GM21825 (cell line): Measurements from ENCODE around the gene ECT2.
A peak's percentile ranks its signal among the peaks of the same experiment; 100 is the strongest.
"Not testable (repeated sequence)": the region's sequence is repeated elsewhere in the genome, so short reads cannot be mapped to it uniquely, and the experiment has no call there.

Source experiments
- ATAC-seq: cut with Tn5 transposase; IDR thresholded peaks from one replicate; pipeline ENCODE4 v1.9.1; 2021; ENCODE audit warnings: mild to moderate bottlenecking, moderate library complexity; ENCODE audit not compliant: unreplicated experiment

Gene ECT2

DNA sequence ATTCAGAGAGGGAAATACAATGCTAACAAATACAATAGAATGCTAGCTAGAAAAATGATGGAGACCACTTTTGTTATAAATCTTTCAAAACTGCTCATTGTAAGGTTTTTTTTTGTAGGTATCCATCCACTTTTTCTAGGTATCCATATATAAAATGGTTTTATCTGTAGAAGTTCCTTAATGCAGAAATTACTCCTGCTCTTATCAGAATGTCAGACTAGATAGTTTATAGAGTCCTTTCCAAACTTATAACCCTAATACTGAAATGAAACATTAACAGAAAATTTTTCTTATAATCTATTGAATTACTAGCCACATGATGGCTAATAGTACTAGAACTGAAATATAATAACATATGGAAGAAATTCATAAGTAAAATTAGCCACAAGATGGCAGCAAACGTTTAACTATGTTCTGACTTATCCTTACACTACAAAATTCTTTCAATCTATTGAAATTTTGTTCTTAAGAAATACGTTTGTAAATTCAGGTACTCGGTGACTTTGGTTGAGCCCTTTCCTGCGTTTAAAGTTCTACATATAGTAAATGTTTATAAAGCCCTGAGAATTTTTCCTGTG, 58.5 kb downstream of the ECT2 start:
- no peak for ATAC-seq

DNA sequence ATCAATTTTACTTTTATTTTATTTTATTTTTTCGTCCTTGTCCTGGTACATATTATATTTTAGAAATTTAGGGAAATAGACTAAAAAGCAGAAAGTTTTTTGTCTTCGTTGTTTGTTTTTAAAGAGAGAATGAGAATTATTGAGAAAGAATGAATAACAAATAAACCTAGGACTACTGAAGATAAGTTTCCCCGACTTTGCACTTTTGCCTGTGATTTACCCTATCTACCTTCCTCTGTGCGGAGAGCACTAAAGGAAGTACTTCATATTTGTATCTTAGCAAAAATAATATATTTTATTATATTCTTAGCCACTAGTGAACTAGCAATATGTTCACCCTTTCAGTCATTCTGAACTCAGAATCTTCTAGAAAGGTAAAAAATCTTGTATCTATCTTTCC, 60.6 kb downstream of the ECT2 start:
- no peak for ATAC-seq

DNA sequence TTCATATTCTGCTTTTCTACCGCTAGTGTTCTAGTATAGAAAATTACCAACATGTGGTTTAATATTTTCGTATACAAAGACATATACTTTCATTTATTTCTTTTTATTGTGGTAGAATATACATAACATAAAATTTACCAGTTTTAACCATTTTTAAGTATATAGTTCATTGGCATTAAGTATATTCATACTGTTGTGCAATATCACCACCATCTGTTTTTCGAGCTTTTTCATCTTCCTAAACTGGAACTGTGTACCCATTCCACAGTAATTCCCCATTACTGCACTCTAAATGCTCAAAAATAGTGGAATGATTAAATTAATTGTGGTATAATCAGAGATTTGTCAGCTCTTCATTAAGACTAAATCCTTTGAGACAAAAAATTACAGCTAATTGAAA, 62.9 kb downstream of the ECT2 start:
- ATAC-seq = no peak

DNA sequence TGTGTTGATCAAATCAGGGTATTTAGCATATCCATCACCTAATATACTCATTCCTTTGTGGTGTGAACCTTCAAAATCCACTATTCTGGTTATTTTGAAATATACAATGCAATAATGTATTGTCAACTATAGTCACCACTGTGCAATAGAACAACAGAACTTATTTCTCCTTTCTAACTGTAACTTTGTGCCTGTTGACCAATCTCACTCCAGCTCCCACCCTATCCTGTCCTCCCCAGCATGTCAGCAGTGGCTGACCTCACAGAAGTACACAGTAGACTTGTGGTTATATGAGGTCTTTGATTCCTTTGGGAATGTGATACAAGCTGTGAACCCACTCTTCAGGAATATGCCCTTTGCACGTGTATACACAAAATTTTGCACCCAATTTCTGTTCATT, 64.2 kb downstream of the ECT2 start:
- no peak for ATAC-seq

DNA sequence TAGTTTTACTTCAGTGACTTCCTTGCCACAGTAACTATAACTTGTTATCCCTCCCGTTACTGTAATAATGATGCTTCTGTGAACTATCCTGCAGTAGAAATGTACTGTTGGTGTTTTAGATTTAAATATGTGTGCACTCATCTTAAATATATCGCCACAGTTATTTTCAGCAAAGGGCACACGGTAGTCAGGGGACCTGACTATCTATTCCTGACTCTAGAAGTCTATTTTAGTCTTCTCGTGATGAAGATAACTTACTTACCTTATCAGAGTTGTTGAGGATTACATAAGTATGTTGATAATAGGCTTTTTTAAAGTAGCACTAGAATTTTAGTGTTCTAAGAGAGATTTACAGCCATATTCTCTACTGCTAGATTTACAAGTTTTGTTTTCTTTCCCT, 65.3 kb downstream of the ECT2 start:
- ATAC-seq = no peak

DNA sequence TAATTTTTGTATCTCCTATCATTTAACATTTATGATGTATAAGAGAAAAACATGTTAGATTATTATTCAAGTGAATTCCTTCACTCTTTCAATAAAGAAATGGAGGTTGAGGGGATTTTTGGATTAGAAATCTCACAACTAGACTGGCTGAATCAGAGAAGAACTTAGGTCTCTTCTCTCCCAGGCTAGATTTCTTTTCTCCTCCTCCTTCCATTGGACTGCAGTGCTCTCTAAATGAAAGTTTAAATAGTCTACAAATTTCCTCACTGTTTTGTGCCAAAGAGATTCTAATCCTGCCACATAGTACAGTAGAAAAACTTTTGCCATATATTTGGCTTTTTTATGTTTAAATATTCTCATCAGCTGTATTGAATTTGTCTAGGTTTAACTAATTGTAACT, 65.8 kb downstream of the ECT2 start:
- ATAC-seq = no peak

DNA sequence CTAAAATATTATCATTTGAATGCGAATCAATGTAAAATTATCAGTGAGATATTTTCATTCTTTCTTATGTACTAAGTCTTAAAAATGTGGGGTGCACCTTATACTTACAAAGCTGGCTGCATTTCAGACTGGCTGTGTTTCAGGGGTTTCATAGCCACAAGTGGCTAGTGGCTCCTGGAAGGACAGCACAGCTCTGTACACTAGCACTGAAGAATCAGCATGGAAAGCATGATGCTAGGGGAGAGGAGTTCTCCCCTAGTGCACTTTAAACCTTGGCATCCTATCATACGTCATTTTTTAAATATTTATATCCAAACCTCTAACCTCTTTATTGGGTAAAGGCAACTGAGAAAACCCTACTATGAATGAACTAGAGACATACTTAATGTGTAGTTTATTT, 66.4 kb downstream of the ECT2 start:
- ATAC-seq = no peak

DNA sequence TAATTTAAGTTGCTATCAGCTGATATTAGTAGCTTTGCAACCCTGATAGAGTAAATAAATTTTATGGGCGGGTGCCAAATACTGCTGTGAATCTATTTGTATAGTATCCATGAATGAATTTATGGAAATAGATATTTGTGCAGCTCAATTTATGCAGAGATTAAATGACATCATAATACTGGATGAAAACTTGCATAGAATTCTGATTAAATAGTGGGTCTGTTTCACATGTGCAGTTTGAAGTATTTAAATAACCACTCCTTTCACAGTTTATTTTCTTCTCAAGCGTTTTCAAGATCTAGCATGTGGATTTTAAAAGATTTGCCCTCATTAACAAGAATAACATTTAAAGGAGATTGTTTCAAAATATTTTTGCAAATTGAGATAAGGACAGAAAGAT, 70.0 kb downstream of the ECT2 start:
- ATAC-seq = no peak

DNA sequence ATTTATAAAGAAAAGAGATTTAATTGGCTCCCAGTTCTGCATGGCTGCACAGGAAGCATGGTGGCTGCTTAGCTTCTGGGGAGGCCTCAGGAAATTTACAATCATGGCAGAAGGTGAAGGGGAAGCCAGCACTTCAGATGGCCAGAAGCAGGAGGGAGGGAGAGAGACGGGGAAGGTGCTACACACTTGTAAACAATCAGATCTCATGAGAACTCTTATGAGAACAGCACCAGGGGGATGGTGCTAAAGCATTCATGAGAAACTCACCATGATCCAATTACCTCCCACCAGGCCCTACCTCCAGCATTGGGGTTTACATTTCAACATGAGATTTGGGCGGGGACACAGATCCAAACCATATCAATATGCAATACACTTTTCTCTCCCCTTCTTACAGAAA, 73.7 kb downstream of the ECT2 start:
- no peak for ATAC-seq

DNA sequence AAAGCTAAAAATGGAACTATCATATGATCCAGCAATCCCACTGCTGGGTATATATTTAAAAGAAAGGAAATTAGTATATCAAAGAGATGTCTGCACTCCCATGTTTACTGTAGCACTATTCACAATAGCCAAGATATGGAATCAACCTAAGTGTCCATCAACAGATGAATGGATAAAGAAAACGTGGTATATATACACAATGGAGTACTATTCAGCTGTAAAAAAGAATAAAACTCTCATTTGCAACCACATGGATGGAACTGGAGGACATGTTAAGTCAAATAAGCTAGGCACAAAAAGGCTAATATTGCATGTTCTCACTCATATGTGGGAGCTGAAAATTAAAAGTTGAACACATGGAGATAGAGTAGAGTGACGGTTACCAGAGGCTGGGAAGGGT, 76.7 kb downstream of the ECT2 start:
- not testable (repeated sequence) for ATAC-seq

DNA sequence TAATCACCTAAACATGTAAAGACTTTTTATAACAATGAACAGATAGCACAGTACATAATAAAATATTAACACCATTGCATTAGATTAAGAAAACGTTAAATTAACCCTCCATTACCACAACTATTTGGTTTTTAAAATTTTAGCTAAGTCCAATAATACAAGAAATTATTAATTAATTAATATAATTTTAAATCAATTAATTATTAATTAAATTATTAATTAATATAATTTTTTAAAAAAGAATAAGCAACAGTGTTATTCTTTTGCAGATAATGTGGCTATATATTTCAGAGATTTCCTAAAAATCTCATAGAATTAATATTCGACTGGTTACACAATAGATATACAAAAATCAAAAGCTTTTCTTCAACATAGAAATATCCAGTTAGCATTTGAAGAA, 82.5 kb downstream of the ECT2 start:
- no peak for ATAC-seq

DNA sequence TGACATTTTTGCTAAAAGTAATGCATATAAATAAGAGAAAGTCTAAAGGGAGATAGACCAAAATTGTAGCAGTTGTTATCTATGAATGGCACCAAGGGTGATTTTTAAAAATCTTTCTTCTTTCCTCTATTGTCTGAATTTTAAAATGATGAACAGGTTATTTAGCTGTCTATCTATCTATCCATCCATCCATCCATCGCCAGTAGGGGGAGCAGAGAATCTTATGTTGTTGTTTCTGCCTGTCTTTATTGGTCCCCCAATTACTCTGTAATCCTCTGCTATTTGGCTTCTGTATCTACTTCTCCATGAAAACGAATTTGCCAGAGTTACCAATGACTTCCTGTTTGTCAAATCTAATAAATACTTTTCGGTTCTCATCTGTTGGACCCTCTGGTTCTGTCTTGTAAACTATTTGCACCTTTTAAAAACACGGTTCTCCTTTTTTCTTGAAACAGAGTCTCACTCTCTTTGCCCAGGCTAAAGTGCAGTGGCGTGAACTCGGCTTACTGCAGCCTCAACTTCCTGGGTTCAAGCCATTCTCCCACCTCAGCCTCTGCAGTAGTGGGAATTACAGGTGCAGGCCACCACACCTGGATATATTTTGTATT, 86.0 kb downstream of the ECT2 start:
- ATAC-seq = no peak

DNA sequence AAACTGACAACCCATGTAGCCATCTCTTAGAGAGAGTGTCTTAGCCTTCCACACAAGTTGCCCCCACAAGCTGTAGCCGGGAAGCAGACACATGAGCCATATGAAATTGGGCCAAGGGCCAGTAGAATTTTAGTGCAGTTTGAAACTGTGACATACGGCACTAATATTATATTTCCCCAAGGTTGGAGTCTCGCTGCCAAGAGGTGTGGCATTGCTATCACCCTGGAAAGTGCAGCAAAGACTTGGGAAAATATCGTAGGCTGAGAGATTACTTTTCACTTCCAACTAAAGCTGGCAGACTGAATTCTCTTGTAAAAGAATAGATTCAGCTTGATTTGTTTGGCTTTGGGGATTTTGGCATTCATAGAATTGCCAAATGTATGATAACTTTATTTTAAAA, 89.2 kb downstream of the ECT2 start:
- no peak for ATAC-seq

DNA sequence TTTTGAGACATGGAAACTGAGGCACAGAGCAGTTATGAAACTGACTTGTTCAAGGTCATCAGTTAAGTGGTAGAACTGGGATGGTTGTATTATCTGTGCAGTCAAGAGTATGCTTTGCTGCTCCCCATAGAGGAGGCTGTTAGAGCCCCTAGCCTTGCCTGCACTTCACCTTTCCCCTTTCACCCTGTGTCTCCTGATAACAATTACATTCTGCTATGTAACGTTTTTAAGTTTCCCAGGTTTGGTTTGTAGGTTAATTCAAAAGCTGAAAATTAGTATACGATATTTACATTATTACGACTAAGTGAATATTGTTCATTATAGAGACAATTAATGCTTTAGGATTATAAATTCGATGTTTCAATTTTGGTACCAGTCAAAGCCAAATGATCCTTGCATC, 89.9 kb downstream of the ECT2 start:
- no peak for ATAC-seq

DNA sequence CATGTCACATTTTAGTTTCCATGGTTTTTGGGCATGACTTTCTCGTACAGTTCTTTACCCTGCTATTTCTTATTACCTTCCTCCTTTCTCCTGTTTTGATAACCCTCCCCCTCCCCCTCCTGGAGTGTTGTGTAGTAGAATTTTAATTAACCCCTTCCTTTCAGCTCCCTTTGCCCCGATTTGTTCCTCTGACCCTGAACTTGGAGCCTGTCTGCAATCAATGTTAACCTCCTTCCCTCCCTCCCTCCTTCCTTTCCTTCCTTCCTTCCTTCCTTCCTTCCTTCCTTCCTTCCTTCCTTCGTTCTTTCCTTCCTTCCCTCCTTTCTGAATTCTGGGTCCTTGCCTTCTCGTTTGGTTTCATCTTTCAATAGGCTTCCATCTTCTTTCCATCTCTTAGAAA, 90.4 kb downstream of the ECT2 start:
- ATAC-seq = no peak

DNA sequence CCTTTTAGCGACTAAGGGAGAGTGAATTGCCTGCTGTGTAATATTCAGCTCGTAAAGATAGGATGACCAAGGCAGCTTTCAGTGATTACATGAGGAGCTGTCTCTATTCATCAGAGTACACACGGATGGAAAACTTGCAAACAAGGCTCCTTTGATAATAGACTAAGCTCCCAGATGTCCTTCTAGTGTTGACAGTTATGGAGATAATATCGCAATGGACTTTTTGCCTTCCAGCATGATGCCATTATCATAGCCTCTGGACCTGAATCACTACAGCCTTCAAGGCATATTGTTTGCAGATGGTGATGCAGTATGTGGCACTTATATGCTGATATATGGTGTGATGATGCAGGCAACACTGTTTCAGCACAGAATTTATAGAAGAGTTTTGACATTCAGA, 93.9 kb downstream of the ECT2 start:
- no peak for ATAC-seq

DNA sequence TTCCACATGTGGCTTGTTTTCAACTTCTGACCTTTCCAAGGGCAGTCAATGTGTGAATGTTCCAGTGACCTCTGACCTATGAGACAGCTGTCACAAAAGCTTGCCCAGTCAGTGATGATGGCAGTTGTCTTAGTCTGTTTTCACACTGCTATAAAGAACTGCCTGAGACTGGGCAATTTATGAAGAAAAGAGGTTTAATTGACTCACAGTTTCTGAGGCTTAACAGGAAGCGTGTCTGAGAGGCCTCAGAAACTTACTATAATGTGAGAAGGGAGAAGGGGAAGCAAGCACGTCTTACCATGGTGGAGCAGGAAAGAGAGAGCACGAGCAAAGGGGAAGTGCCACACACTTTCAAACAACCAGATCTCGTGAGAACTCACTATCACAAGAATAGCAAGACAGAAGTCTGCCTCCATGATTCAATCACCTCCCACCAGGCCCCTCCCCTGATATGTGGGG, 95.6 kb downstream of the ECT2 start:
- peak; percentile 79 for ATAC-seq

DNA sequence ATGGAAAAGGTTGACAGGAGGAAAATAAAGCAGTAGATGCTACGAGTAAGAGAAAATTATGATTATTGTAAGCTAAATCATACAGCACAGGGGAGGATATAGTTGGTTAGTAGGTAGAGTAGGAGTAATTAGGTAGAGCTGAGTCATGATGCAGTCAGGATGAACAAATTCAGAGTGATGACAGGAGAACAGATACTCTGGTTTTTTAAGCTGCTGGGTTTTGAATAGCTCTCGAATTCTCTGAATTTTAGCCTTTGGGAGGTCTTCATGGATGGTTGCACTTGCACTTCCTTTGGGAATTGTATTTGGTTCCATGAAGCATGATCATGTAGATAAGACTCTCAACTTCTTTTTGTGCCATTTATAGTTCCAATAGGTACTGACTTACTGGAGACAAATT, 96.2 kb downstream of the ECT2 start:
- ATAC-seq = no peak

DNA sequence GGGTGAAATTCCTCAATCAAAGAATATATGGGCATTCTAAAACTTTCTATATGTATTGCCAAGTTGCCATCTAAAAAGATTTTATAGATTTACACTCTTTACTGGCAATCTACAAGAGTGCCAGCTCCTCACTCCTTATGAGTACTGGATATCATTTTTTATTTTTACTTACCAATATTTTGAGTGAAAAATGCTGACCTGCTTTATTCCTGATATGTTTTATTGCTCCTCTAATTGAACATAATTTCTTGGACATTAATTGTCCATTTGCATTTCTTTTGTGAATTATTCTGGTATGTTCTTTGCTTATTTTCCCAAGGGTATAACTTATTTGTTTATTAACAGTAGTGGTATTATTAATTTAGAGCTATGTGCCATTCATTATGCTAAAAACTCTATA, 96.8 kb downstream of the ECT2 start:
- no peak for ATAC-seq

DNA sequence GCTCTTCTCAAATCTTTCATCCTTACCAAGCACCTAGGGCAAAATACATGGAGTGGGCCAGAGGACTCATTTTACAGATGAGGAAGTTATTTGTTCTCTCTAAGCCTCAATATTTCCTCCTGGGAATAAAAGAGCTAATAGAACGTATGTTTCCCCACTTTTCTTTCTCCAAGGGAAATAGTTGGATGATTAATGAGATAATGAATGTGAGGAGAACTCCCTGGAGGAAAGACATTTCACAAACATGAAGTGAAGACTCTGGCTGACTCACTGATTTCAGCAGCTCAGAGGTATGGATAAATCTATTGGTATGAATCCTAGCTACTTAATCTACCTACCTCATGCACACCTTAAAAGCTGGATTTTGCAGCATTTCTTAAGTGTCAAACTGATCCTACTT, 98.4 kb downstream of the ECT2 start:
- no peak for ATAC-seq

DNA sequence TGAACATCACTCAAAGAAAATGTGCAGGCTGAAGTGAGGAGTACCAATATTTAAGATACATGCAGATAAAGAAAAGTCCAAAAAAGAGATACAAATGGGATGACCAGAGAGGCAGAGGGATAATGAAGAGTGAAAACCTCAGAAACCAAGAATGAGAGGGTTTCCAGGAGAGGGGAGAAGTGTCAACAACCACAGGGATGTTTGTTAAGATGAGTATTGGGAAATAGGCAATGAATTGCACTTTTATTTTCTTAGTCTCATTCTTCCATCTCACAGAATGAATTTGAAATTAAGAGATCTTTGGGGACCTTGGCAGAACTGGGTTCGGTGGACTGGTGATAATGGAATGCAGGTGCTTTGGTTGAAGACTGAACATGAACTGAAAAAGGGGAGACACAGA, 102.5 kb downstream of the ECT2 start:
- no peak for ATAC-seq

DNA sequence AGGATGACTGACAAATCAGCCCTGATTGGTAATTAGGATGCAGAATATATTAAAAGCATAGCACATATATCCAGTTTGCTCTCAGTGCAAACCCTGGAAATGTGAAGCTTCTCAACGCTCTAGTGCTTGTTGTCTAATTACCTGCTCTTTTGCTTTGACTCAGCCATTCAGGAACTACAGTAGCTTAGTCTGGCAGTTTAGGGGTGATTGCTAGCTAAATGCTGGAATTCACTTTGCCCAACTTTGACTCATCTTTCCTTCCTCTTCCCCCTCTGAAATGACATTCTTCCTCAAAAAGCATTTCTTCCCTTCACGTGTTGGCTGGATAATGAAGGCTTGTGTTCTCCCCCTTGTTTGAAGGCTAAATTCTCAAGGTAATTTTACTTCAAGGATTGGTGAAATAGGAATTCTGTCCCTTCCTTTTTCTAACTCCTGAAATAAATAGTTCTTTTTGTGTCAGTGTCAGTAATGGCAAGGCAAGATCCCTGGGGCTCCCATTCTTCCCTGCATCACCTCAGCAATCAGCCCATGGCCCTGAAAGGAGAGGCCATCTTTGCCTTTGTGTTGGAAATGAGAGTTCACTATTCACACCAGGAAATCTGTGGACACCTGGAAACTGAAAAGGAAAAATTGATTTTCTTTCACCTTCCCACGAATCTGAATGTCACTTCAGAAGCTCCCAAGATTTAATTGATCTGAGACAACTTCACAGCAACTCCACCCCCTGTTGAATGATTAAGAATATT, 103.6 kb downstream of the ECT2 start:
- no peak for ATAC-seq

DNA sequence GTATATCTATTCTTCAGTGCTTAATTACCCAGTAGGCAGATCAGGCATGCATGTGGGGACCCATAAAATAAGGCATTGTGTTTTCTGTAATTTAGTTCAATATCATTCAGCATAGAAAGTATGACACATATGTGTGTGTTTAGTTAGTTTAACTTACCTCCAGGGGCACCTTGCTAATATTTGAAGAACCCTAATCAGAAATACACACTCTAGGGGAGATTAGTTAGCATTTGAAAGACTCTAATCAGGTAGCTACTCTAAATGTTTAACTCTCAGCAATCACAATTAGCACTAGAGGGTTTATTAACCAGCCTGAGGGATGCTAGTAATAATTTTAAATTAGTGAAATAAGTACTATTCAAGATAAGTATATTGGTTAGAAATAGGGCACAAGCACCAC, 104.5 kb downstream of the ECT2 start:
- no peak for ATAC-seq
